ENCODE measurements around the gene GUSB.
"Not testable (repeated sequence)": the region's sequence is repeated elsewhere in the genome, so short reads cannot be mapped to it uniquely, and the experiment has no call there.

GUSB gene

GRCh38 chr7:65972976-65973375 lies 9.0 kb downstream of the GUSB start:
- no peak overlapping the region for H3K4me3 ChIP-seq (ENCODE audit: low read depth, low read length)
- TF ChIP-seq, protein P1, sequence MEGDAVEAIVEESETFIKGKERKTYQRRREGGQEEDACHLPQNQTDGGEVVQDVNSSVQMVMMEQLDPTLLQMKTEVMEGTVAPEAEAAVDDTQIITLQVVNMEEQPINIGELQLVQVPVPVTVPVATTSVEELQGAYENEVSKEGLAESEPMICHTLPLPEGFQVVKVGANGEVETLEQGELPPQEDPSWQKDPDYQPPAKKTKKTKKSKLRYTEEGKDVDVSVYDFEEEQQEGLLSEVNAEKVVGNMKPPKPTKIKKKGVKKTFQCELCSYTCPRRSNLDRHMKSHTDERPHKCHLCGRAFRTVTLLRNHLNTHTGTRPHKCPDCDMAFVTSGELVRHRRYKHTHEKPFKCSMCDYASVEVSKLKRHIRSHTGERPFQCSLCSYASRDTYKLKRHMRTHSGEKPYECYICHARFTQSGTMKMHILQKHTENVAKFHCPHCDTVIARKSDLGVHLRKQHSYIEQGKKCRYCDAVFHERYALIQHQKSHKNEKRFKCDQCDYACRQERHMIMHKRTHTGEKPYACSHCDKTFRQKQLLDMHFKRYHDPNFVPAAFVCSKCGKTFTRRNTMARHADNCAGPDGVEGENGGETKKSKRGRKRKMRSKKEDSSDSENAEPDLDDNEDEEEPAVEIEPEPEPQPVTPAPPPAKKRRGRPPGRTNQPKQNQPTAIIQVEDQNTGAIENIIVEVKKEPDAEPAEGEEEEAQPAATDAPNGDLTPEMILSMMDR (IDR thresholded peaks at IDR 0.05; ENCODE audit: insufficient read depth, low read depth, low read length, missing control alignments), result no peak
- DNase-seq (ENCODE audit: low read depth), result no peak

DNA sequence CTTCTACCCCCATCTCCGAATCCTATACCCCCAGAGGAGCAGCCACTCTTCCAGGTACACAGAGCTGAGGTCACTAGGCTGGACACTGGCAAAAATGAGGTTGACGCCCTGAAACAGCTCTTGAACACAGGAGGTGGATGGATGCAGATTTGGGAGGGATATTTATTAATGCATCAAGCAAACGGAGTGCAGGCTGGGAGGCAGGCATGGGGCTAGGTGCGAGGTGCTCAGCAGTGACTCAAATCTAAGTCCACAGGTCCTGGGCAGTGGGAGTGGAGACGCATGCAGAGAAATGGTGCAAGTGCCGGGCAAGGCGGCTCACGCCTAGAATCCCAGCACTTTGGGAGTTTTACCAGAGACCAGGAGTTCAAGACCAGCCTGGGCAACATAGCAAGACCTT lies 11.0 kb downstream of the GUSB start:
- DNase-seq (ENCODE audit: low read depth), result no peak
- no peak overlapping the region for H3K4me3 ChIP-seq (ENCODE audit: low read depth, low read length)
- TF ChIP-seq, protein P1 (IDR thresholded peaks at IDR 0.05; ENCODE audit: insufficient read depth, low read depth, low read length, missing control alignments), result no peak

GRCh38 chr7:65968256-65969185 lies 13.5 kb downstream of the GUSB start:
- DNase-seq (ENCODE audit: low read depth), result no peak
- TF ChIP-seq, protein P1 (IDR thresholded peaks at IDR 0.05; ENCODE audit: insufficient read depth, low read depth, low read length, missing control alignments), result no peak
- no peak overlapping the region for H3K4me3 ChIP-seq (ENCODE audit: low read depth, low read length)

GRCh38 chr7:65967361-65968155 lies 14.5 kb downstream of the GUSB start:
- DNase-seq (ENCODE audit: low read depth), result no peak
- TF ChIP-seq, protein P1 (IDR thresholded peaks at IDR 0.05; ENCODE audit: insufficient read depth, low read depth, low read length, missing control alignments), result no peak
- no peak overlapping the region for H3K4me3 ChIP-seq (ENCODE audit: low read depth, low read length)

- H3K4me3 ChIP-seq (ENCODE audit: low read depth, low read length), result no peak overlapping the region
- no peak for DNase-seq (ENCODE audit: low read depth)
- TF ChIP-seq, protein P1 (IDR thresholded peaks at IDR 0.05; ENCODE audit: insufficient read depth, low read depth, low read length, missing control alignments), result no peak
Measured at GRCh38 chr7:65966146-65966545, 15.9 kb downstream of the GUSB start.

- not testable (repeated sequence) for DNase-seq (ENCODE audit: low read depth); H3K4me3 ChIP-seq (ENCODE audit: low read depth, low read length)
Measured at GRCh38 chr7:65964671-65965070, 17.3 kb downstream of the GUSB start.

- TF ChIP-seq, protein P1 (IDR thresholded peaks at IDR 0.05; ENCODE audit: insufficient read depth, low read depth, low read length, missing control alignments), result no peak
- H3K4me3 ChIP-seq (ENCODE audit: low read depth, low read length), result no peak overlapping the region
- DNase-seq (ENCODE audit: low read depth), result no peak
Measured at GRCh38 chr7:65962033-65962432, 20.0 kb downstream of the GUSB start.

All from GM12865 (cell line).